Measurements from ENCODE around the gene TMEM234. TPM values are rescaled to one million over a fixed set of nuclear protein-coding genes. Genes with fewer than 3 reads are reported as not detected.

TMEM234 gene
- total and polyA plus RNA-seq, 2 of the 4 experiments (the other 2 are of a cell fraction): 10.8 to 22.7 TPM

GRCh38 chr1:32194984-32195383, 27.2 kb downstream of the TMEM234 start:
- dilution Hi-C loops (cut with HindIII; ENCODE audit: low sequenced_read_pairs, unreplicated experiment): no loop called here
- Histone ChIP-seq H3K9me3 (ENCODE audit: control insufficient read depth, insufficient read depth, low read length) (no peaks in the 10 kb centered on the region), H3K4me3 (ENCODE audit: insufficient read depth, low read depth, low read length) (no peak overlapping the region), H4K5ac (ENCODE audit: low read depth, low read length) (no peak overlapping the region), H2BK20ac (ENCODE audit: low read depth, low read length) (no peak overlapping the region), H2AK9ac (replicated peaks; ENCODE audit: low read depth, low read length, poor library complexity) (no peak overlapping the region), H3K56ac (ENCODE audit: extremely low read depth, insufficient read depth, low read length) (no peak overlapping the region), H2BK15ac (ENCODE audit: low read depth, low read length) (no peak overlapping the region), H3K27me3 (ENCODE audit: control insufficient read depth, insufficient read depth, low read length) (no peaks in the 10 kb centered on the region), H3K9me1 (ENCODE audit: insufficient read depth, low read length) (peaks cover 13% of the 10 kb centered on the region; the same call in 1 of the 2 replicates), H4K20me1 (ENCODE audit: insufficient read depth, low read length) (peaks cover 23% of the 10 kb centered on the region), H3K18ac (ENCODE audit: low read depth, low read length) (no peak overlapping the region), H3K9ac (ENCODE audit: low read depth, low read length) (no peak overlapping the region), H3K23ac (ENCODE audit: low read depth, low read length) (no peak overlapping the region), H3K36me3 (ENCODE audit: control insufficient read depth, insufficient read depth, low read length) (peaks cover 80% of the 10 kb centered on the region), H4K91ac (ENCODE audit: insufficient read depth, low read depth, low read length) (no peak overlapping the region), H3K4ac (ENCODE audit: low read depth, low read length) (no peak overlapping the region), H2AK5ac (ENCODE audit: low read depth, low read length) (no peak overlapping the region), H2BK120ac (ENCODE audit: low read depth, low read length) (no peak overlapping the region), H3K14ac (replicated peaks; ENCODE audit: low read depth, low read length) (no peak overlapping the region), H2BK5ac (ENCODE audit: low read depth, low read length, poor library complexity, severe bottlenecking) (no peak overlapping the region), H2AFZ (replicated peaks; ENCODE audit: low read length, poor library complexity) (no peak overlapping the region), H4K8ac (ENCODE audit: low read depth in 2 of 2, low read length in 2 of 2) (no peak overlapping the region), H3K27ac (ENCODE audit: insufficient read depth, low read length) (no peak overlapping the region), H3K4me1 (ENCODE audit: control insufficient read depth, insufficient read depth, low read length) (peaks cover 26% of the 10 kb centered on the region), H3K79me1 (ENCODE audit: low read depth in 1 of 2, low read length in 2 of 2) (peaks cover 22 to 69% of the 10 kb centered on the region in 2 experiments), H3K4me2 (ENCODE audit: low read depth, low read length) (no peak overlapping the region)
- no peak for TF ChIP-seq SMC3 (IDR thresholded peaks at IDR 0.05; ENCODE audit: low read depth, low read length)
- TF ChIP-seq RCOR1 (IDR thresholded peaks at IDR 0.05; ENCODE audit: insufficient replicate concordance, low read length): no peak
- no peak for TF ChIP-seq ELK1 (IDR thresholded peaks at IDR 0.05; ENCODE audit: borderline replicate concordance, low read depth, low read length)
- no peak for TF ChIP-seq BHLHE40 (IDR thresholded peaks at IDR 0.05; ENCODE audit: low read depth, low read length)
- no peak for TF ChIP-seq NFE2L2 (IDR thresholded peaks at IDR 0.05; ENCODE audit: low read depth, low read length)
- no peak for TF ChIP-seq MAFK (IDR thresholded peaks at IDR 0.05; ENCODE audit: low read depth, low read length)
- 0 out of 2 replicates have a peak, but pooled peaks have one; percentile 5 for TF ChIP-seq POLR2A (IDR thresholded peaks at IDR 0.05; ENCODE audit: low read depth, low read length)
- POLR2A ChIA-PET (ENCODE audit: unreplicated experiment): no interaction called here
- WGBS, 2 experiments (ENCODE audit: extremely low coverage in 2 of 2, insufficient read length in 1 of 2): 100% methylated on average over 5 of the region's 6 CpGs; no CpG with 5 or more reads in 1 of the 2 experiments
- in situ Hi-C loops (cut with MboI; ENCODE audit: low sequenced_read_pairs): no loop called here
- DNase-seq (no peak), ATAC-seq (ENCODE audit: low read depth) (no peak)
- CTCF ChIA-PET: no interaction called here
- no TSS peak for BruUV-seq (replicated peaks)
- intact Hi-C loops (cut with micrococcal nuclease): no loop called here
